Medulla oblongata (tissue), 1 donor: ENCODE measurements around the gene CKLF.
"Not testable (repeated sequence)": the region's sequence is repeated elsewhere in the genome, so short reads cannot be mapped to it uniquely, and the experiment has no call there.

Experiments
- DNase-seq: peaks from one replicate; pipeline ENCODE4 v3.0.0-alpha.2; 2015; ENCODE audit errors: extremely low spot score

Gene CKLF

GRCh38 chr16:66542396-66542795, 10.0 kb upstream of the CKLF start:
- DNase-seq: no peak

- no peak for DNase-seq
Measured at GRCh38 chr16:66543541-66543940, 8.8 kb upstream of the CKLF start.

- DNase-seq: peak; percentile 39
Measured at GRCh38 chr16:66544016-66544757, 8.2 kb upstream of the CKLF start.

GRCh38 chr16:66547101-66547989, 5.0 kb upstream of the CKLF start:
- no peak for DNase-seq

GRCh38 chr16:66548068-66548467, 4.3 kb upstream of the CKLF start:
- DNase-seq: peak; percentile 18

GRCh38 chr16:66548868-66549267, 3.5 kb upstream of the CKLF start:
- DNase-seq: no peak

GRCh38 chr16:66549284-66550131, 2.9 kb upstream of the CKLF start, which contains the start of gene TK2:
TSS of gene TK2 (minus strand) at chr16:66550122. CDS start at chr16:66550061, 61 bp downstream.
- DNase-seq: peak; percentile 54

GRCh38 chr16:66551348-66551759, 1.0 kb upstream of the CKLF start:
- peak; percentile 46 for DNase-seq

GRCh38 chr16:66551788-66552285, 539 bp upstream of the CKLF start:
- DNase-seq: no peak

- DNase-seq: no peak
Measured at GRCh38 chr16:66553223-66553622, 847 bp downstream of the CKLF start.

GRCh38 chr16:66554021-66554420, 1.6 kb downstream of the CKLF start:
- no peak for DNase-seq

GRCh38 chr16:66554495-66554894, 2.1 kb downstream of the CKLF start:
- DNase-seq: no peak

- no peak for DNase-seq
Measured at GRCh38 chr16:66560107-66560506, 7.7 kb downstream of the CKLF start.

- DNase-seq: no peak
Measured at GRCh38 chr16:66561381-66562080, 9.2 kb downstream of the CKLF start.

GRCh38 chr16:66562409-66562808, 10.0 kb downstream of the CKLF start:
- DNase-seq: no peak

GRCh38 chr16:66562986-66563385, 10.6 kb downstream of the CKLF start:
- DNase-seq: no peak

GRCh38 chr16:66563574-66564334, 11.4 kb downstream of the CKLF start:
- no peak for DNase-seq

GRCh38 chr16:66566051-66566901, 13.9 kb downstream of the CKLF start, which contains the start of gene CMTM1:
TSS of gene CMTM1 (plus strand) at chr16:66566439. CDS start at chr16:66566514, 75 bp downstream.
- DNase-seq: no peak

- not testable (repeated sequence) for DNase-seq
Measured at GRCh38 chr16:66567270-66567669, 14.9 kb downstream of the CKLF start.
